ENCODE results near the gene SLC1A2. TPM values are rescaled to one million over a fixed set of nuclear protein-coding genes. Genes with fewer than 3 reads are reported as not detected.

The SLC1A2 gene
- total RNA-seq, 4 donors from 2014 or later: 1.0 to 11.5 (median 5.0) TPM

- no peaks in the 10 kb centered on the region for H3K36me3 ChIP-seq
- no peak for TF ChIP-seq POLR2A (IDR thresholded peaks at IDR 0.05)
- TF ChIP-seq, protein P1, sequence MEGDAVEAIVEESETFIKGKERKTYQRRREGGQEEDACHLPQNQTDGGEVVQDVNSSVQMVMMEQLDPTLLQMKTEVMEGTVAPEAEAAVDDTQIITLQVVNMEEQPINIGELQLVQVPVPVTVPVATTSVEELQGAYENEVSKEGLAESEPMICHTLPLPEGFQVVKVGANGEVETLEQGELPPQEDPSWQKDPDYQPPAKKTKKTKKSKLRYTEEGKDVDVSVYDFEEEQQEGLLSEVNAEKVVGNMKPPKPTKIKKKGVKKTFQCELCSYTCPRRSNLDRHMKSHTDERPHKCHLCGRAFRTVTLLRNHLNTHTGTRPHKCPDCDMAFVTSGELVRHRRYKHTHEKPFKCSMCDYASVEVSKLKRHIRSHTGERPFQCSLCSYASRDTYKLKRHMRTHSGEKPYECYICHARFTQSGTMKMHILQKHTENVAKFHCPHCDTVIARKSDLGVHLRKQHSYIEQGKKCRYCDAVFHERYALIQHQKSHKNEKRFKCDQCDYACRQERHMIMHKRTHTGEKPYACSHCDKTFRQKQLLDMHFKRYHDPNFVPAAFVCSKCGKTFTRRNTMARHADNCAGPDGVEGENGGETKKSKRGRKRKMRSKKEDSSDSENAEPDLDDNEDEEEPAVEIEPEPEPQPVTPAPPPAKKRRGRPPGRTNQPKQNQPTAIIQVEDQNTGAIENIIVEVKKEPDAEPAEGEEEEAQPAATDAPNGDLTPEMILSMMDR (IDR thresholded peaks at IDR 0.05): no peak
- no peak overlapping the region for H3K27ac ChIP-seq
- intact Hi-C loops (cut with DNase I; ENCODE audit: low total_unique reads): no loop called here
- no peaks in the 10 kb centered on the region for H3K27me3 ChIP-seq
- no peak for DNase-seq
- H3K4me1 ChIP-seq: no peaks in the 10 kb centered on the region
- H3K9me3 ChIP-seq: no peaks in the 10 kb centered on the region
- no peak overlapping the region for H3K4me3 ChIP-seq
These were observed 125.7 kb downstream of the SLC1A2 start for GRCh38 chr11:35293699-35294098.

- H3K36me3 ChIP-seq: no peaks in the 10 kb centered on the region
- H3K27me3 ChIP-seq: no peaks in the 10 kb centered on the region
- intact Hi-C loops (cut with DNase I; ENCODE audit: low total_unique reads): no loop called here
- H3K4me3 ChIP-seq: no peak overlapping the region
- no peaks in the 10 kb centered on the region for H3K4me1 ChIP-seq
- no peaks in the 10 kb centered on the region for H3K9me3 ChIP-seq
- no peak for TF ChIP-seq POLR2A (IDR thresholded peaks at IDR 0.05)
- TF ChIP-seq, protein P1 (IDR thresholded peaks at IDR 0.05): no peak
- no peak overlapping the region for H3K27ac ChIP-seq
- no peak for DNase-seq
These were observed 126.3 kb downstream of the SLC1A2 start for GRCh38 chr11:35293035-35293434.

GRCh38 chr11:35292279-35292678, 127.1 kb downstream of the SLC1A2 start:
- Histone ChIP-seq H3K27me3 (no peaks in the 10 kb centered on the region), H3K27ac (no peak overlapping the region), H3K4me3 (no peak overlapping the region), H3K36me3 (no peaks in the 10 kb centered on the region), H3K9me3 (no peaks in the 10 kb centered on the region), H3K4me1 (no peaks in the 10 kb centered on the region)
- TF ChIP-seq POLR2A (IDR thresholded peaks at IDR 0.05): no peak
- TF ChIP-seq, protein P1 (IDR thresholded peaks at IDR 0.05): no peak
- intact Hi-C loops (cut with DNase I; ENCODE audit: low total_unique reads): no loop called here
- DNase-seq: no peak

DNA sequence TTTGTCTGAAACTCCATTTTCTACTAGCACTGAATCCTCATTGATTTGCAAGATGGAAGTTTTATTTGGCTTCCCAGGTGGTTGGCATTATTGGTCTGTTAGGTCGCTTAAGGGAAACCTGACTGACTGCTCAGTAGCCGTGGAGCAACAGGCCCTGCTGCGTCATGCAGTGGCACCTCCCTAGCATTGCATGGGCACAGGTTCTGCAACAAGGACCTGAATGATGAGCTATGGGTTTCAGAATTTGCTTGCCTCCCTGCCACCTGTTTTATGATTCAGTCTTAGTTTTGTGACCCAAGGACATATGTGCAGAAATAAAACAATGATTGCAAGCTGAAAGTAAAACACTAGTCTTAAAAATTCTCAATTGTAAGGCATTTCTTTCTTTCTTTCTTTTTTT, 128.5 kb downstream of the SLC1A2 start:
- Histone ChIP-seq H3K9me3 (no peaks in the 10 kb centered on the region), H3K36me3 (no peaks in the 10 kb centered on the region), H3K27ac (no peak overlapping the region), H3K4me3 (no peak overlapping the region), H3K4me1 (no peaks in the 10 kb centered on the region), H3K27me3 (no peaks in the 10 kb centered on the region)
- TF ChIP-seq, protein P1 (IDR thresholded peaks at IDR 0.05): no peak
- TF ChIP-seq POLR2A (IDR thresholded peaks at IDR 0.05): no peak
- intact Hi-C loops (cut with DNase I; ENCODE audit: low total_unique reads): no loop called here
- DNase-seq: no peak

DNA sequence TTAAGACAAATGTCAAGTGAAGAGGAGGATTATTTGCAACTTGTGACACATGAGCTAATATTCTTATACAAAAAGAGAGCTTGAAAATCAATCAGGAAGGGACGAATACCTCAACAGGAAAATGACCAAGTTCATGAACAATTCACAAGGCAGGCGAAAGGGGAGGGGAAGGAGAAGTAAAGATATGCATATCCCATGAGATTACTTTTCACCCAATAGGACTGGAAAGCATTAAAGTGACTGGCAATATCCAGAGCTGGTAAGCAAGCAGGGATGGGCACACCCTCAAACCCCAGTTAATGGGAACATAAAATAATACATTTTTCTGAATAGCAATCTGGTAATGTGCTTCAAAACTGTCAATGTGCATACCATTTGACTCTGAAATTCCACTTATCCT, 129.5 kb downstream of the SLC1A2 start:
- H3K4me1 ChIP-seq: no peaks in the 10 kb centered on the region
- no peaks in the 10 kb centered on the region for H3K27me3 ChIP-seq
- TF ChIP-seq, protein P1 (IDR thresholded peaks at IDR 0.05): no peak
- DNase-seq: no peak
- no peaks in the 10 kb centered on the region for H3K36me3 ChIP-seq
- no peak overlapping the region for H3K27ac ChIP-seq
- H3K9me3 ChIP-seq: no peaks in the 10 kb centered on the region
- H3K4me3 ChIP-seq: no peak overlapping the region
- intact Hi-C loops (cut with DNase I; ENCODE audit: low total_unique reads): no loop called here

Data from uterus (tissue), 4 donors.